CD4-positive, alpha-beta T cell (primary cell): ENCODE data around the gene GALM. TPM values are rescaled to one million over a fixed set of nuclear protein-coding genes. Genes with fewer than 3 reads are reported as not detected.

Experiments used
- ATAC-seq: fragments of 200-7000 bp; cut with Tn5 transposase; one replicate; pipeline ENCODE4 v1.10.0; 2022; ENCODE audit warnings: mild to moderate bottlenecking; ENCODE audit not compliant: poor library complexity
- CTCF ChIA-PET: fragments of 350-600 bp; sonication (Branson Sonifier 250); formaldehyde crosslinking; loops from one replicate; lab custom pipeline; 2021; ENCODE audit warnings: antibody characterized with exemption, inconsistent platforms; lab: Charles Lee
- POLR2A ChIA-PET: fragments of 350-600 bp; sonication (Branson Sonifier 250); formaldehyde crosslinking; loops from one replicate; lab custom pipeline; 2021; ENCODE audit warnings: antibody characterized with exemption, inconsistent platforms; lab: Charles Lee
- DNase-seq, 14 experiments: peaks; one replicate each; pipeline ENCODE4 v3.0.0-alpha.2; 2013 to 2020; ENCODE audit warnings: mixed read lengths in 2 of 14
- H3K27ac ChIP-seq, 2 donors: one replicate each; pipeline versions ENCODE4 v1.5.1 to v1.7.0; 2013; ENCODE audit warnings: low read length in 2 of 2, low read depth in 1 of 2, mild to moderate bottlenecking in 1 of 2
- H3K27me3 ChIP-seq, 2 experiments: 1 replicate in 1 of 2; 2 replicates in 1 of 2; pipeline versions ENCODE4 v1.6.1 to v1.7.0; 2013; ENCODE audit warnings: low read length in 2 of 2, control low read depth in 1 of 2, mild to moderate bottlenecking in 1 of 2, moderate library complexity in 1 of 2; ENCODE audit not compliant: insufficient read depth in 2 of 2, control insufficient read depth in 1 of 2
- H3K36me3 ChIP-seq: one replicate; pipeline ENCODE4 v1.6.1; 2013; ENCODE audit warnings: low read length, control low read depth; ENCODE audit not compliant: insufficient read depth
- H3K4me1 ChIP-seq: one replicate; pipeline ENCODE4 v1.6.1; 2013; ENCODE audit warnings: low read length, control low read depth; ENCODE audit not compliant: insufficient read depth
- H3K4me3 ChIP-seq: one replicate; pipeline ENCODE4 v1.5.1; 2013; ENCODE audit warnings: mild to moderate bottlenecking, low read length, moderate library complexity
- H3K9me3 ChIP-seq, 2 experiments: 1 replicate in 1 of 2; 2 replicates in 1 of 2; pipeline versions ENCODE4 v1.6.1 to v1.7.0; 2013; ENCODE audit warnings: low read length in 2 of 2, mild to moderate bottlenecking in 2 of 2, control low read depth in 1 of 2, moderate library complexity in 1 of 2; ENCODE audit not compliant: control insufficient read depth in 1 of 2, insufficient read depth in 1 of 2
- H3K27ac Mint-ChIP-seq: one replicate; pipeline ENCODE4 v1.8.0; 2020; ENCODE audit warnings: mixed read lengths
- H3K27me3 Mint-ChIP-seq: one replicate; pipeline ENCODE4 v1.8.0; 2021; ENCODE audit warnings: mixed read lengths
- H3K36me3 Mint-ChIP-seq: one replicate; pipeline ENCODE4 v1.8.0; 2021; ENCODE audit warnings: low read depth, mixed read lengths
- H3K4me1 Mint-ChIP-seq: one replicate; pipeline ENCODE4 v1.8.0; 2021; ENCODE audit warnings: low read depth, mixed read lengths
- H3K4me3 Mint-ChIP-seq: one replicate; pipeline ENCODE4 v1.8.0; 2020; ENCODE audit warnings: mild to moderate bottlenecking, mixed read lengths
- H3K9me3 Mint-ChIP-seq: one replicate; pipeline ENCODE4 v1.8.0; 2020; ENCODE audit warnings: mixed read lengths
- CTCF ChIP-seq: fragments of 200-600 bp; IDR thresholded peaks from one replicate; pipeline ENCODE4 v1.8.0; 2022; ENCODE audit warnings: antibody characterized with exemption, mild to moderate bottlenecking
- intact Hi-C, 2 experiments: fragments of 100-400 bp; cut with DNase I in 1 of 2; cut with micrococcal nuclease in 1 of 2; formaldehyde crosslinking; loops; one replicate each; pipeline versions ENCODE4 v1.15.1 to v1.9.0; 2023 to 2025; cut with DNase I, micrococcal nuclease
- total RNA-seq, 174 experiments: library from RNA in 2 of 174; stranded (reverse) in 2 of 174; gene quantifications; one replicate each; pipeline ENCODE4 v1.2.3 and lab custom pipeline; 2021 to 2026

The GALM gene
- total RNA-seq, 2 experiments from 2014 or later = 5.9 to 7.0 TPM

GRCh38 chr2:38700113-38700785 is 34.3 kb downstream of the GALM start:
- H3K27ac ChIP-seq = peak overlapping the region; percentile 29 to 70

DNA sequence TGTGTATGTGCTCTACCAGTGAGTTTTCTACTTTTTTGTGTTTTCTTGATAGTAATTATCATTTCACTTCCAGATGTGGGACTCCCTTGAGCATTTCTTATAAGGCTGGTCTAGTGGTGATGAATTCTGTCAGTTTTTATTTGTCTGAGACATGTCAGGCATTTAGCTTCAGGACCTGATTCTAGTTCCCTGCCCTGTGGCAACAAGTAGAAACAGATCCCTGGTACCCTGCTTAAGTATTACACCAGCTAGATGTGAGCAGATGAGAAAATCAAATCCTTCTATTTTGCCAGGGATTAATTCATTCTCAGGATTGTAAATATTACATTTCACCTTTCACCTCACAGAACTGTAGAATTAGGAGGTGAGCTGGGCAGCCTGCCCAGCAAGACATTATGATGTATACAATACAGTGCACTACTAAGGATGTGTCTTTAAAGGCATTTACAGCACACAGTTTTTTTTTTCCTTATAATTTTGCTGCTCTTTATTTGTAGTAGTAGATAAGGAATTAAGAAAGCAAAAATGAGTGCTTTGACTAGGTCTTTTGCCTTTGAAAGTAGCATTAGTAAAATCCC is 35.1 kb downstream of the GALM start:
- H3K27me3 ChIP-seq = no peaks in the 10 kb centered on the region
- no peaks in the 10 kb centered on the region for H3K9me3 ChIP-seq
- H3K4me1 ChIP-seq = peaks cover 60% of the 10 kb centered on the region
- no peak for TF ChIP-seq CTCF
- peak overlapping the region; percentile 51 for H3K4me3 Mint-ChIP-seq
- no peaks in the 10 kb centered on the region for H3K27me3 Mint-ChIP-seq
- peaks cover 66% of the 10 kb centered on the region for H3K4me1 Mint-ChIP-seq
- peaks cover 12% of the 10 kb centered on the region for H3K36me3 ChIP-seq
- H3K4me3 ChIP-seq = no peak overlapping the region
- ChIA-PET CTCF (no interaction called here), POLR2A (interaction anchor here (4.5 kb wide), 1 partner anchor 8 kb away, joined by 20 read pairs; no protein-coding TSS in a partner anchor)
- peaks cover 2% of the 10 kb centered on the region for H3K9me3 Mint-ChIP-seq
- DNase-seq (no peak), ATAC-seq (no peak)
- peak overlapping the region; percentile 85 for H3K27ac Mint-ChIP-seq
- H3K36me3 Mint-ChIP-seq = peaks cover 55% of the 10 kb centered on the region
- intact Hi-C loops = loop anchor here in 1 of 2 experiments (2.0 kb wide), 1 partner anchor 18 kb away; no protein-coding TSS in a partner anchor
- H3K27ac ChIP-seq = peak overlapping the region in 1 of 2 donors; percentile 50

More at GRCh38 chr2:38700113-38700785, 34.3 kb downstream of the GALM start:
- Histone ChIP-seq H3K27me3 (no peaks in the 10 kb centered on the region), H3K4me3 (peak overlapping the region; percentile 24), H3K4me1 (peaks cover 63% of the 10 kb centered on the region), H3K36me3 (peaks cover 17% of the 10 kb centered on the region), H3K9me3 (no peaks in the 10 kb centered on the region)
- ChIA-PET POLR2A (interaction anchor here (4.5 kb wide), 1 partner anchor 9 kb away, joined by 20 read pairs; no protein-coding TSS in a partner anchor), CTCF (no interaction called here)
- Mint-ChIP-seq H3K9me3 (peaks cover 2% of the 10 kb centered on the region), H3K36me3 (peaks cover 59% of the 10 kb centered on the region), H3K4me3 (peak overlapping the region; percentile 51), H3K4me1 (peaks cover 63% of the 10 kb centered on the region), H3K27me3 (no peaks in the 10 kb centered on the region), H3K27ac (peak overlapping the region; percentile 85)
- ATAC-seq (peak; percentile 34), DNase-seq (peak in 3 of 14 experiments; percentile 45 to 76 (median 60))
- TF ChIP-seq CTCF = no peak
- intact Hi-C loops = loop anchor here in 1 of 2 experiments (2.0 kb wide), 1 partner anchor 17 kb away; no protein-coding TSS in a partner anchor

GRCh38 chr2:38701542-38701941 is 35.6 kb downstream of the GALM start:
- no peak for ATAC-seq
- intact Hi-C loops = loop anchor here in 1 of 2 experiments (2.0 kb wide), 1 partner anchor 19 kb away; no protein-coding TSS in a partner anchor
- Histone ChIP-seq H3K27me3 (no peaks in the 10 kb centered on the region), H3K9me3 (no peaks in the 10 kb centered on the region), H3K4me3 (no peak overlapping the region), H3K27ac (peak overlapping the region in 1 of 2 donors; percentile 25), H3K36me3 (peaks cover 12% of the 10 kb centered on the region), H3K4me1 (peaks cover 57% of the 10 kb centered on the region)
- no peak for DNase-seq
- H3K9me3 Mint-ChIP-seq = peaks cover 2% of the 10 kb centered on the region
- H3K4me3 Mint-ChIP-seq = peak overlapping the region; percentile 45
- H3K27me3 Mint-ChIP-seq = no peaks in the 10 kb centered on the region
- peaks cover 55% of the 10 kb centered on the region for H3K36me3 Mint-ChIP-seq
- H3K27ac Mint-ChIP-seq = peak overlapping the region; percentile 85
- H3K4me1 Mint-ChIP-seq = peaks cover 63% of the 10 kb centered on the region
- POLR2A ChIA-PET = no interaction called here
- no peak for TF ChIP-seq CTCF
- CTCF ChIA-PET = no interaction called here
